Skeletal muscle satellite cell (primary cell): ENCODE data around the gene CREB5.
"Not testable (repeated sequence)": the region's sequence is repeated elsewhere in the genome, so short reads cannot be mapped to it uniquely, and the experiment has no call there.

Experiments used
- H3K27me3 ChIP-seq: 2 replicates; pipeline ENCODE4 v1.7.0; 2013; ENCODE audit warnings: low read length; ENCODE audit not compliant: control insufficient read depth, insufficient read depth
- H3K36me3 ChIP-seq: 2 replicates; pipeline ENCODE4 v1.7.0; 2013; ENCODE audit warnings: mild to moderate bottlenecking, control low read depth, low read length; ENCODE audit not compliant: insufficient read depth
- H3K4me1 ChIP-seq: 2 replicates; pipeline ENCODE4 v1.7.0; 2013; ENCODE audit warnings: low read length; ENCODE audit not compliant: control insufficient read depth, insufficient read depth
- H3K4me2 ChIP-seq: 2 replicates; pipeline ENCODE4 v1.7.0; 2013; ENCODE audit warnings: mild to moderate bottlenecking, low read length
- H3K4me3 ChIP-seq: 2 replicates; pipeline ENCODE4 v1.7.0; 2013; ENCODE audit warnings: low read length
- H3K9ac ChIP-seq: 2 replicates; pipeline ENCODE4 v1.7.0; 2013; ENCODE audit warnings: mild to moderate bottlenecking, low read depth, low read length, moderate library complexity
- H3K9me3 ChIP-seq: replicated peaks from 2 replicates; pipeline ENCODE4 v1.7.0; 2013; ENCODE audit warnings: mild to moderate bottlenecking, control low read depth, low read length

Gene CREB5

DNA sequence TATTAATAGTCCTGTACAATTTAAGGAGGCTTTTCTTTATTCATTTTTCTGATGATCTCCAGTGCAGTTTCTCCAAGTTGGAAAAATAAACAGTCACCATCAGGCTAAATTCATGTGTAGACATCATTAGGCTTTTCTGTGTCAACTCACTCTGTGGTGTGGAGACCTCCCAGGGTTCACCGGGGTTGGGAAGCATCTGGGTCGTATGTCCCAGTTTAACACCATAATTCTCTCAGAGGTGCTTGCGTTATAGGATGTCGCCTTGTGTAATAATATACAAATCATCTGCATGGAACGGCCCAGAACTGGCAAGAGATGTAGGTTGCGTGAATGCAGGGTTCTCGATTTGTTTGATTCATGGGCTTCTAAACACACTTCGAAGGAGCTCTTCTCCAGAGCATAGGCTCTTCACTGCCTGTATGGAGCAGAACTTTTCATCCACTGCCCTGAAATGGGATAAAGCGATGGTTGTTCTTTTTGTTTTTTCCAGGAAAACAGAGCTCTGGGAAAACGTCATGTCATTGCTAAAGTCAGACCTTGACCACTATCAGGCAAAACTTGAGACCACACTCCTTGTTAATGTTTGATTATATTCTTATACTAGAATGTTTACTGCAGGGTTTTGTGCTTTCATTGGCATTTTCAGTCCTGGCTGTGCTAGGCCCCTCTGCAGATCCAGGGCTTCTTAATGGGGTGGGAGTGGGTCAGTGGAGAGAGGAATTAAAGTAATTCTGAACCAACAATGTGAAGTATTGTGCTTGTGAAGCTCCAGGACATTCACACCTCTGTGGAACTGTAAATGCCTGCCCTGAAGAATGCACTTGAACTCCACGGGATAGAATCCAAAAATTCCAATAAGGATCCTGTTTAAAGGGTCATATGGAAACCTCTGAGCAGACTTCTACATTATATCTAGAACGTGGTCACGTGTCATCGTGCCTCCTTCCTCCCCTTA, 373.0 kb downstream of the CREB5 start:
- H3K4me1 ChIP-seq, result peaks cover 11% of the 10 kb centered on the region
- no peaks in the 10 kb centered on the region for H3K27me3 ChIP-seq
- H3K4me2 ChIP-seq, result no peak overlapping the region
- no peaks in the 10 kb centered on the region for H3K9me3 ChIP-seq
- H3K4me3 ChIP-seq, result no peak overlapping the region
- no peak overlapping the region for H3K9ac ChIP-seq
- H3K36me3 ChIP-seq, result no peaks in the 10 kb centered on the region

DNA sequence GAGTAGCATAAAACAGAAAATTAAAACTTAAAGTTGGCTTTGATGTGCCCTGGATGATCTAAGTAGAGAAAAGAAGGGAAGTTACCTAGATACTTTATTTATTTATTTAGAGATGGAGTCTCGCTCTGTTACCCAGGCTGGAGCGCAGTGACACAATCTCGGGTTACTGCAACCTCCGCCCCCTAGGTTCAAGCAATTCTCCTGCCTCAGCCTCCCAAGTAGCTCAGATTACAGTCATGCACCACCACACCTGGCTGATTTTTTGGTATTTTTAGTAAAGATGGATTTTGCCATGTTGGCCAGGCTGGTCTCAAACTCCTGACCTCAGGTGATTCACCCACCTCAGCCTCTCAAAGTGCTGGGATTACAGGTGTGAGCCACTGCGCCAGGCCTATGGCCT, 373.8 kb downstream of the CREB5 start:
- H3K27me3 ChIP-seq, H3K9me3 ChIP-seq, H3K36me3 ChIP-seq, H3K9ac ChIP-seq, H3K4me3 ChIP-seq, H3K4me2 ChIP-seq: not testable (repeated sequence)
- peaks cover 16% of the 10 kb centered on the region for H3K4me1 ChIP-seq

DNA sequence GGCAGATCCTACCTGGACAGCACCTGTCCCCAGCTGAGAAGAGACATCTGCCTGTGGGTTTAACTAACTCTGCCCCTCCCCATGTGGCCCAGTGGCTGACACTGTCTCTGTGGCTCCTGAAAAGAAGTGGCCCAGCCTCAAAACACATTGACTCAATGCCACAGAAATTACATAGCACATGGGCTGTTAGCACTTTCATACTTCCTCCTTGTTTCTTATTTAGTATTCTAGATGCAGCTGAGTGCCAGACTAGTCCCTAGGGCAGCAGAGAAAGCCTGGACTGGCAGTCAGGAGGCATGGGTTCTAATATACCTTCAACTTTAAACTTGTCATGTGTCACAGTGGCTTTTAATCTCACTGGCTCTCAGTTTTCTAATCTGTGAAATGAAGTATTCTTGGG, 374.8 kb downstream of the CREB5 start:
- Histone ChIP-seq H3K36me3 (no peaks in the 10 kb centered on the region), H3K4me3 (no peak overlapping the region), H3K9ac (no peak overlapping the region), H3K4me2 (no peak overlapping the region), H3K9me3 (no peaks in the 10 kb centered on the region), H3K27me3 (no peaks in the 10 kb centered on the region), H3K4me1 (peaks cover 16% of the 10 kb centered on the region)

DNA sequence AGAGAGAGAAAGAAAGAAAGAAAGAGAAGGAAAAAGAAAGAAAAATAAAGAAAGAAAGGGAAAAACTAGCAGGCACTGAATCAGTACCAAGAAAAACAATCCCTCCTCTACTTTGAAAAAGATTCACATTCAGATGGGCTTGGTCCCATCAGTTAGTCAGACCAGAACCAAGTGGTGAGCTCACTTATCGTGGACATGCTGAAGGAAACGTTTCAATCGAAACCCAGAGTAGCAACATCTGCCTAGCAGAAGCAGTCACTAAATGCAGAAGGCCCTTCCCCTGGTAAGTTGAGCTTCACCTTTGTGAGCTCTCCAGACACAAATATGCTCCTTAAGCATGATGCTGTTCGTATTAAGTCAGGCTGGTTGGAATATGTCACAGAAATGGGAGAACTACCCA, 378.1 kb downstream of the CREB5 start:
- Histone ChIP-seq H3K4me2 (peak overlapping the region; percentile 43), H3K9ac (no peak overlapping the region), H3K36me3 (no peaks in the 10 kb centered on the region), H3K4me1 (peaks cover 16% of the 10 kb centered on the region), H3K9me3 (no peaks in the 10 kb centered on the region), H3K27me3 (no peaks in the 10 kb centered on the region), H3K4me3 (no peak overlapping the region)

DNA sequence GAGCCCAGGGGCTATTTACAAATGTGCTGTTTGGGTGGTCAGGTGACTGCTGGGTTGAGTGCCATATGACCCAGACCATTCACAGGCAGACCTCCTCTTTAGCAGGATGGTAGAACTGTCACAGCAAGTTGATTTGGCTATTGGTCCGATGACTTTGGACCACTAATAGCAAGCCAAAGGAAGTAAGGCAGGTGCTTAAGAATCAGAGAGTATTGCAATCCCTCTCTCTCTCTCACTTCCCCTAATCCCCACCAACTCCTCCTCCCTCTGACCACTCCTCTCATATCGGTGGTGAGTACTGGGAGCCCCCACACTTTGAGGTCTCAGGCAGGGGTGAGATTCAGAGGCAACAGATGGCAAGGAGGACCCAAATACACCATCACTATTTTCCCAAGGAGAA, 380.5 kb downstream of the CREB5 start:
- Histone ChIP-seq H3K9me3 (no peaks in the 10 kb centered on the region), H3K4me2 (no peak overlapping the region), H3K9ac (no peak overlapping the region)

DNA sequence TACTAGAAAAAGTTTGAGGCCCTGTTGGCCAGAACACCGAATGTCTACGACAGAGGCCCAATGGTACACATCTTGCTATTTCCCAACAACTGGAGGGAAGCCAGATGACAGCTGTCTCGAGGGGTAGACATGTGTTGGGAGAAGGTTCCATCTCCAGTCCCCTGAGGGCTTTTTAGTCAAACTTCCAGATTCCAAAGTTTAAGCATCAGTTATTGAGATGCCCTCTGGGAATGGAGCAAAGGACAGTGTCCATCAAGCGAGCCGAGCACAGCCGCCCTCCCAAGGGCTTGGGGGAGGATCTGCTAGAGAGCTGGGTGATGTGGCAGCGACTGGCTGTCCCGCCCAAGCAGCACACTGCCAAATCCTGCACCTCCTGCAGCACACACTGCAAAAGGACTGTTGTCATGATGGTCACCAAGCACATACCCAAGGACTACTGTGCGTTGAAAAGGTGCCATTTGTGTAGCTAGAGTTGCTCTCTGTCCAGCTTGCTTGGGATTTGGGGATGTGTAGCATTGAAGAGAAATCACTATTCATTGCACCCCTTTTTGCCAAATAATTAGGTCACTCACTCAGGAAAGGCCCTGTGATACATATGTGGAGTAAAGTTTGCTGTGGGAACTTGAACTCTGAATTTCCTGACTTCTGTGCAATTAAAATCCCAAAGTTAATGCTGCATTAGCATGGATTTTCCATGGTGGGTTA, 381.2 kb downstream of the CREB5 start:
- no peaks in the 10 kb centered on the region for H3K36me3 ChIP-seq
- H3K4me2 ChIP-seq, result no peak overlapping the region
- H3K4me3 ChIP-seq, result no peak overlapping the region
- H3K27me3 ChIP-seq, result no peaks in the 10 kb centered on the region
- H3K9me3 ChIP-seq, result no peaks in the 10 kb centered on the region
- H3K9ac ChIP-seq, result no peak overlapping the region
- peaks cover 16% of the 10 kb centered on the region for H3K4me1 ChIP-seq

More for the DNA sequence above, 380.5 kb downstream of the CREB5 start:
- peaks cover 16% of the 10 kb centered on the region for H3K4me1 ChIP-seq
- no peaks in the 10 kb centered on the region for H3K27me3 ChIP-seq
- no peaks in the 10 kb centered on the region for H3K36me3 ChIP-seq
- no peak overlapping the region for H3K4me3 ChIP-seq

DNA sequence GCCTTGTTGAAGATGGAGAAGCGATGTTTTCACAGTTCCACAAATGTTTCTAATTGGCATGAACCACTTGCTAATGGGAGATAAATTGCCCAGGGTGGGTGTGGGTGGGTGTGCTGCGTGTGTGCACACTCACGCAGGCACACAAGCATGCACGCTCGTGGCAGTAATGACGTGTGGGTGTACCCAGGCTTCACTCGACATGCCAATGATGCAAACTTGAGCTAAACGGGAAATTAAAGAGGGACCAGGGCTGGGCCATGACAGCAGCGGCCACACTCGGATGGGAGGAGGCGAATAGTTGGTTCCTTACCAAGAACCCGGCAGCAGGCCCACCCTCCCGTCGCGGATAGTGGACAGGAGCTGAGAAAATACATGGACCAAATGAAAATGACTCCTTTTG, 386.0 kb downstream of the CREB5 start:
- Histone ChIP-seq H3K4me3 (no peak overlapping the region), H3K9me3 (no peaks in the 10 kb centered on the region), H3K27me3 (no peaks in the 10 kb centered on the region), H3K4me1 (peaks cover 11% of the 10 kb centered on the region), H3K4me2 (no peak overlapping the region), H3K9ac (no peak overlapping the region), H3K36me3 (no peaks in the 10 kb centered on the region)

DNA sequence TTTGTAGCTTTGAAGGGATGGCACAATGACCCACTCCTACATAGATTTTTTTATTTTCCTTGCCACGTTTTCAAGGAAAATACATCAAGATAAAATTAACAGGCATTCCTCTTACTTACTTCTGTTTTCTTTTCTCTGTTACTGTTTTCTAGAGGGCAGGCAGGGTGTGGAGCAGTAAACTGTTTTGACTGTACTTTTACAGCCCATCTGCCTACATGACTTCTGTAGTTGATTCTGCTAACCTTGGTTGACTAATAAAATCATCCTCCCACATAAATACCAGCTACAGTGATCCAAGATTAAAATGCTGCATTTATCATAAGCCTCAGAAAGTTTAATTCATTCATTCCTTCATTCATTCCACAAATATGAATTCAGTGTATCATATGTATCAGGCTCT, 387.3 kb downstream of the CREB5 start:
- H3K36me3 ChIP-seq, result no peaks in the 10 kb centered on the region
- H3K4me1 ChIP-seq, result peaks cover 12% of the 10 kb centered on the region
- H3K4me3 ChIP-seq, result no peak overlapping the region
- H3K27me3 ChIP-seq, result no peaks in the 10 kb centered on the region
- H3K9me3 ChIP-seq, result no peaks in the 10 kb centered on the region
- no peak overlapping the region for H3K9ac ChIP-seq
- H3K4me2 ChIP-seq, result no peak overlapping the region

DNA sequence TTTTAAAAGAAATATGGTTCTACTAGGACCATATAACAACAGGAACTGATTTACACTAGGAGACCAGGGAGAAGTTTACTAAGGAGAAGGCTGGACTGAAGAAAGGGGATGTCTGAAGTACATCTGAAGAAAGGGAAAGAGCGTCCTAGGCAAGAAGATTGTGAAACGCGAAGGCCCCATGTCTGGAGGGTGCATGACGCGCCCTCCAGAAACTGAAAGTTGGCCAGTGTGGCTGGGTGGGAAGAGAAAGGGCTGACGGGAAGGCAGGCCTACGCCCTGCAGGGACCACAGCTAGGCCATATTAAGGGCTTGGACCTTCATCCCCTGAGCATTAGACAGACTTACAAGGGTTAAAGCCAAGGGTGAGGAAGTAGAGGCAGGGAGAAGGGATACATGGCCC, 387.8 kb downstream of the CREB5 start:
- Histone ChIP-seq H3K36me3 (no peaks in the 10 kb centered on the region), H3K4me3 (no peak overlapping the region), H3K9ac (no peak overlapping the region), H3K27me3 (no peaks in the 10 kb centered on the region), H3K4me1 (peaks cover 17% of the 10 kb centered on the region), H3K9me3 (no peaks in the 10 kb centered on the region), H3K4me2 (no peak overlapping the region)

DNA sequence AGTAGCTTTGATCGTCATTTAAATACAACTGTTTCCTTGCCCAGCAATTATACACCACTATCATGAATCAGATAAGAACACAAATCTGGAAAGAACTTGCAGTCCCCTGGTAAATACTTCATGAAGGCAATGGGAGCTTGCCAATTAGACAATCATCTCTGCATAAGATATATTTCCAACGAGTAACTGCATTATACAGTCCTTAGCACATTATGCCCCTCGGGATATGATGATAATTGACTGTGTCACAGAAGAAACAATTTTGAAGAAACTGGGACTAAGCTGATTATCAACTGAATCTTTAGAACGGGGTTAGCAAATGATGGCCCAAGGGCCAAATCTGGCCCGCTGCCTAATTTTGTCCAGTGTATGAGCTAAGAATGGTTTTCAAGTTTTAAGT, 390.1 kb downstream of the CREB5 start:
- H3K4me3 ChIP-seq, result no peak overlapping the region
- H3K27me3 ChIP-seq, result no peaks in the 10 kb centered on the region
- no peaks in the 10 kb centered on the region for H3K36me3 ChIP-seq
- no peaks in the 10 kb centered on the region for H3K9me3 ChIP-seq
- no peak overlapping the region for H3K4me2 ChIP-seq
- H3K9ac ChIP-seq, result no peak overlapping the region
- peaks cover 23% of the 10 kb centered on the region for H3K4me1 ChIP-seq

DNA sequence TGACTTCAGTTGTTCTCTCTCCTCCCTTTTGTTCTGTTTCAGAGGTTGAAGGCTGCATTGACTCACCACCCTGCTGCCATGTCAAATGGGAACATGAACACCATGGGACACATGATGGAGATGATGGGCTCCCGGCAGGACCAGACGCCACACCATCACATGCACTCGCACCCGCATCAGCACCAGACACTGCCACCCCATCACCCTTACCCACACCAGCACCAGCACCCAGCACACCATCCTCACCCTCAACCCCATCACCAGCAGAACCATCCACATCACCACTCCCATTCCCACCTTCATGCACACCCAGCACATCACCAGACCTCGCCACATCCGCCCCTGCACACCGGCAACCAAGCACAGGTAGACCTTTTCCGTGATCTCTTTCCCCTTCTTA, 391.8 kb downstream of the CREB5 start:
- Histone ChIP-seq H3K4me2 (no peak overlapping the region), H3K9ac (no peak overlapping the region)

More for the DNA sequence above, 391.8 kb downstream of the CREB5 start:
- Histone ChIP-seq H3K9me3 (no peaks in the 10 kb centered on the region), H3K36me3 (no peaks in the 10 kb centered on the region), H3K4me1 (peaks cover 26% of the 10 kb centered on the region), H3K4me3 (no peak overlapping the region), H3K27me3 (no peaks in the 10 kb centered on the region)
